Measurements from ENCODE around the gene EPHB1. TPM values are rescaled to one million over a fixed set of nuclear protein-coding genes. Genes with fewer than 3 reads are reported as not detected.

EPHB1 gene
- polyA plus RNA-seq, 1 donor from 2014 or later = 18.7 TPM

GRCh38 chr3:134972836-134973455 is 177.9 kb downstream of the EPHB1 start:
- H3F3A ChIP-seq (ENCODE audit: insufficient read depth, low read length, poor library complexity, severe bottlenecking) = no peaks in the 10 kb centered on the region
- no peaks in the 10 kb centered on the region for H3K9me2 ChIP-seq (ENCODE audit: insufficient read depth, low read length)
- H3K36me3 ChIP-seq (ENCODE audit: insufficient read depth, low read length) = no peaks in the 10 kb centered on the region
- H3K27me3 ChIP-seq (ENCODE audit: insufficient read depth, low read depth, low read length) = no peaks in the 10 kb centered on the region
- TF ChIP-seq TAF1 (IDR thresholded peaks at IDR 0.05; ENCODE audit: low read depth) (no peak), EZH2 (IDR thresholded peaks at IDR 0.05; ENCODE audit: borderline replicate concordance, insufficient read depth, low read length, poor library complexity, severe bottlenecking) (no peak), MXI1 (conservative IDR thresholded peaks at IDR 0.05; ENCODE audit: poor library complexity, severe bottlenecking) (no peak), CTCF (IDR thresholded peaks at IDR 0.05; ENCODE audit: poor library complexity, severe bottlenecking) (no peak), RAD21 (conservative IDR thresholded peaks at IDR 0.05) (no peak), SMC3 (conservative IDR thresholded peaks at IDR 0.05; ENCODE audit: poor library complexity) (no peak), EP300 (conservative IDR thresholded peaks at IDR 0.05; ENCODE audit: poor library complexity, severe bottlenecking) (no peak), POLR2AphosphoS5 (IDR thresholded peaks at IDR 0.05) (no peak), REST (IDR thresholded peaks at IDR 0.05; ENCODE audit: borderline replicate concordance) (no peak)
- H3K4me2 ChIP-seq (ENCODE audit: low read length) = no peak overlapping the region
- H3K4me3 ChIP-seq (ENCODE audit: low read length) = no peak overlapping the region
- H4K20me1 ChIP-seq (ENCODE audit: insufficient read depth) = no peaks in the 10 kb centered on the region
- no peak overlapping the region for H2AFZ ChIP-seq (ENCODE audit: low read depth, low read length)
- H3K27ac ChIP-seq (ENCODE audit: low read length) = no peak overlapping the region
- no peaks in the 10 kb centered on the region for H3K9me3 ChIP-seq (ENCODE audit: low read length)
- no peaks in the 10 kb centered on the region for H3K79me2 ChIP-seq (replicated peaks; ENCODE audit: insufficient read depth, low read length)
- H3K9ac ChIP-seq (ENCODE audit: low read length) = no peak overlapping the region

- no peaks in the 10 kb centered on the region for H3K27me3 ChIP-seq (ENCODE audit: insufficient read depth, low read depth, low read length)
- H3K4me3 ChIP-seq (ENCODE audit: low read length) = no peak overlapping the region
Observed at GRCh38 chr3:134974624-134975023, 179.6 kb downstream of the EPHB1 start.

More at GRCh38 chr3:134974624-134975023, 179.6 kb downstream of the EPHB1 start:
- no peak overlapping the region for H2AFZ ChIP-seq (ENCODE audit: low read depth, low read length)
- no peaks in the 10 kb centered on the region for H4K20me1 ChIP-seq (ENCODE audit: insufficient read depth)
- TF ChIP-seq CTCF (IDR thresholded peaks at IDR 0.05; ENCODE audit: poor library complexity, severe bottlenecking) = no peak
- no peak for TF ChIP-seq RAD21 (conservative IDR thresholded peaks at IDR 0.05)
- no peak for TF ChIP-seq MXI1 (conservative IDR thresholded peaks at IDR 0.05; ENCODE audit: poor library complexity, severe bottlenecking)
- no peak overlapping the region for H3K9ac ChIP-seq (ENCODE audit: low read length)
- H3K27ac ChIP-seq (ENCODE audit: low read length) = no peak overlapping the region
- no peaks in the 10 kb centered on the region for H3K79me2 ChIP-seq (replicated peaks; ENCODE audit: insufficient read depth, low read length)
- no peaks in the 10 kb centered on the region for H3K9me3 ChIP-seq (ENCODE audit: low read length)
- no peak overlapping the region for H3K4me2 ChIP-seq (ENCODE audit: low read length)
- no peaks in the 10 kb centered on the region for H3F3A ChIP-seq (ENCODE audit: insufficient read depth, low read length, poor library complexity, severe bottlenecking)
- H3K9me2 ChIP-seq (ENCODE audit: insufficient read depth, low read length) = no peaks in the 10 kb centered on the region
- H3K36me3 ChIP-seq (ENCODE audit: insufficient read depth, low read length) = no peaks in the 10 kb centered on the region
